Dermis blood vessel endothelial cell (primary cell): ENCODE data around the gene MAB21L1. TPM values are rescaled to one million over a fixed set of nuclear protein-coding genes. Genes with fewer than 3 reads are reported as not detected.
A peak's percentile ranks its signal among the peaks of the same experiment; 100 is the strongest.

Experiments used
- DNase-seq: peaks from one replicate; pipeline ENCODE4 v3.0.0; 2010
- total RNA-seq: library from RNA; depleted of rRNA; stranded (reverse); fragments of >200 nt; gene quantifications from 2 replicates; pipeline ENCODE4 v1.2.3, GENCODE V29; 2014

The MAB21L1 gene
- total RNA-seq, 1 donor from 2014 or later = 0.17 TPM

GRCh38 chr13:35479038-35479492 is 2.6 kb upstream of the MAB21L1 start:
- DNase-seq = no peak

GRCh38 chr13:35478271-35479037 is 2.0 kb upstream of the MAB21L1 start:
- DNase-seq = no peak

GRCh38 chr13:35477386-35477946 is 977 bp upstream of the MAB21L1 start:
- no peak for DNase-seq

GRCh38 chr13:35475212-35475959 is 1.1 kb downstream of the MAB21L1 start:
- peak; percentile 17 for DNase-seq

GRCh38 chr13:35474496-35475211 is 1.8 kb downstream of the MAB21L1 start:
- no peak for DNase-seq

GRCh38 chr13:35473802-35474201 is 2.7 kb downstream of the MAB21L1 start:
- no peak for DNase-seq

- DNase-seq = no peak
Observed at GRCh38 chr13:35473206-35473775, 3.2 kb downstream of the MAB21L1 start.

- no peak for DNase-seq
Observed at GRCh38 chr13:35472323-35472881, 4.1 kb downstream of the MAB21L1 start.

GRCh38 chr13:35471706-35472322 is 4.7 kb downstream of the MAB21L1 start:
- no peak for DNase-seq

- no peak for DNase-seq
Observed at GRCh38 chr13:35470671-35471661, 5.5 kb downstream of the MAB21L1 start.

GRCh38 chr13:35469806-35470525 is 6.5 kb downstream of the MAB21L1 start:
- no peak for DNase-seq

- DNase-seq = no peak
Observed at GRCh38 chr13:35468195-35468594, 8.3 kb downstream of the MAB21L1 start.

- no peak for DNase-seq
Observed at GRCh38 chr13:35465371-35465770, 11.1 kb downstream of the MAB21L1 start.

- no peak for DNase-seq
Observed at GRCh38 chr13:35460061-35460460, 16.4 kb downstream of the MAB21L1 start.

GRCh38 chr13:35457258-35457657 is 19.2 kb downstream of the MAB21L1 start:
- no peak for DNase-seq

GRCh38 chr13:35455022-35455421 is 21.5 kb downstream of the MAB21L1 start:
- no peak for DNase-seq

- no peak for DNase-seq
Observed at GRCh38 chr13:35449821-35450220, 26.7 kb downstream of the MAB21L1 start.

- no peak for DNase-seq
Observed at GRCh38 chr13:35448465-35448864, 28.0 kb downstream of the MAB21L1 start.
